GM21515 (cell line): ENCODE data around the gene KIF1A.
"Not testable (repeated sequence)": the region's sequence is repeated elsewhere in the genome, so short reads cannot be mapped to it uniquely, and the experiment has no call there.

Experiments used
- ATAC-seq: cut with Tn5 transposase; IDR thresholded peaks from one replicate; pipeline ENCODE4 v1.9.1; 2021; ENCODE audit not compliant: unreplicated experiment

Gene KIF1A

DNA sequence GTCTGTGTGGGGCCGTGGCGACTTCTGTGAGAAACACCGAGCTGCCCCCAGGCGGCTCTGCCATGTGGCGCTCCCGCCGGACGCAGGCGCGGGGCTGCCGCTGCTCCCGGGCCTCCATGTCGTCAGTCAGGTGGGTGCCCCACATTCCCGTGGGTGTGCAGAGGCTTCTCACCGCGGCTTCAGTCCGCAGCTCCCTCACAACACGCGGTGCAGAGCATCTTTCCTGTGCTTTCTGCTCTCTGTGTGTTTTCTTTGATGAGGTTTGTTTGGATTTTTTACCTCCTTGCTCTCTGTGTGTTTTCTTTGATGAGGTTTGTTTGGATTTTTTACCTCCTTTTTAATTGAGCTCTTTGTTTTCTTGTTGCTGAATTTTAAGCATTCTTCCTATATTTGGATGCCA lies 115.4 kb downstream of the KIF1A start:
- no peak for ATAC-seq

DNA sequence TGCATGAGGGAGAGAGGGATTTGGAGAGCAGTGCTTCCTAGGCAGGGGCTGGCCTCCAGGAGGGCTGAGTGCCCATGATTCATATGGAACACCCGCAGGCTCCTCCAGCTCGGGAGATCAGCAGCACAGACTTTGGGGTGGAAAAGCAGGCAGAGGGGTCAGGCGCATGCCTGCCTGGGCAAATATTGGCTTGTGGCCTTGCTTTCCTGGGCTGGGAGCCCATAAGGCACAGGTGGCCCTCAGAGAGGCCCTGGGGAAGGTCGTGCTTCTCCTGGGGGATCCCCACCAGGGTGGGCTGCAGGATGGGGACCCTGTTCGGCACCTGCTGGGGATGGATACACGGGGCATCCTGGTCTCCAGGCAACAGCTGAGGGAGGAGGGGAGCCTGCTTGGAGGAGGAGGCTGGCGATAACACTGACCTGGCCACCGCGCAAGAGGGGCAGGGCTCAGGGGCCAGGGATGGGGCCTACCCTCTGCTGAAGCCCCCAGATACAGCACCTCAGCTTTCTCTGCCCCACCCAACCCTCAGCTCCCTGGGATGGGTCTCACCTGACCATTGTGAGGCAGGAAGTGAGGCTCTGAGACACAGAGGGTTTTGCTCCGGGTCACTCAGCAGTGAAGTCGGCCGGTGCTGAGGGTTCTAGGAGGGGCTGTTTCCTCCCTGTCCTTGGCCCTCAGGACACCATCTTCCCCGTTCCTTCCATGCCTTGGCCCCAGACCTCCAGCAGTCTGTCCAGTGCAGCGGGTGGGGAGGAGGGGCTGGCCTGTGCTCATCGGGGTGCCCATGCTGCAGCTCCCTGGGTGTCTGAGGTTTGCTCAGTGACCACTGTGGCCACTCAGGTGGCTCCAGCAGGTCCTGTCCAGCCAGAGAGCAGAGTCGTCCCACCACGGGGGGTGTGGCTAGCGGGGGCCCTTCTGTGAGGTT lies 116.3 kb downstream of the KIF1A start:
- ATAC-seq, result no peak

DNA sequence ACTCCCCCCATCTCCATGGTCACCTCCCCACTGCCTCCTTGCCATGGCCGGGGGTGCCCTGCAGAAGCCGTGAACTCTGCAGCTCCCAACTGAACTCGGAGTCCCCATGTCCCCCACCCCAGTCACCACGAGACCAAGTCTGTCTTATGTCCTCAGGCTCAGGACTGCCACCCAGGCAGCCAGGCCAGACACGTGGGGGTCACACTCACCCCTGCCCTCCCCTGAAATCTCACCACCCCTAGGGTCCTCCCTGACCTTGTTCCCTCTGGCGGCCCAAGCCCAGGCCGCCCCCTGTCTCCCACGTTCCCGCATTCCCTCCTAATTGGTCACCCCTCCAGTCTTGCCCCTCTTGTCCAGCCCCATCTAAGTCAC lies 117.4 kb downstream of the KIF1A start:
- ATAC-seq, result no peak

DNA sequence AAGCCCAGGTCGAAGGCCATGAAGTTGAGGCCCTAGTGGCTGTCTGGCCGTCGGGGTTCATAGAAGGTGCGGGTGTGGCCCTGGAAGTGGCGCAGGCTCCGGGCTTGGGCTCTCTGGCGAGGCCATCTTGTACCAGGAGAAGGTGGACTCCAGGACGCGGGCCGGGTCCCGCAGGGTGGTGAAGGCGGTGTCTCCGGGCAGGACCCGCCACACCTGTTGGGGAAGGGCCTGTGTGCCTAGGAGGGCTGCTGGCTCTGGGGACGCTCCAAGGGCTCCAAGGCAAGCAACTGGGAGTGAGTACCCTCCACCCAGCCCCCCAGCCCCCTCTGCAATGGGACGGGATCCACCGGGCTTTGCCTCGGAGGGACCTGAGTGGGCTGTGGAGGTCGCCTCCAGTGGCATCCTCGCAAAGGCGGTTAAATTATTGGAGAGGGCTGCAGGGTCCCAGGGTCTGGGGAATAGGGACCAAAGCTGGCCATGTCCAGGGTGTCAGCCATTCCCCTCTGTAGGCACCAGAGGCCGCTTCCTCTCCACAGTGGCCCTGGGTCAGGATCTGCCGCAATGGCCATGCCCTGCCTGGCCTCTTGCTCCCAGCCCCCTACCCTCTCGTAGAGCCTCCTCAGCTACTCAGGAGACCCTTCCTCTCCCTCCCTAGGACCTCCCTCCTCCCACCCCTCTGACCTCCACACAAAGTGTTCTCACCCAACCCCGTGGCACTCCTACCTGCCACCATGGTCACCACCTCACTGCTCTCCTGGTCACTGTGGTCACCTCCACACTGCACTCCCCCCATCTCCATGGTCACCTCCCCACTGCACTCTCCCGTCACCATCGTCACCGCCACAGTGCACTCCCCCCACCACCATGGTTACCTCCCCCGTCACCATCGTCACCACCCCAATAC lies 118.0 kb downstream of the KIF1A start:
- no peak for ATAC-seq

DNA sequence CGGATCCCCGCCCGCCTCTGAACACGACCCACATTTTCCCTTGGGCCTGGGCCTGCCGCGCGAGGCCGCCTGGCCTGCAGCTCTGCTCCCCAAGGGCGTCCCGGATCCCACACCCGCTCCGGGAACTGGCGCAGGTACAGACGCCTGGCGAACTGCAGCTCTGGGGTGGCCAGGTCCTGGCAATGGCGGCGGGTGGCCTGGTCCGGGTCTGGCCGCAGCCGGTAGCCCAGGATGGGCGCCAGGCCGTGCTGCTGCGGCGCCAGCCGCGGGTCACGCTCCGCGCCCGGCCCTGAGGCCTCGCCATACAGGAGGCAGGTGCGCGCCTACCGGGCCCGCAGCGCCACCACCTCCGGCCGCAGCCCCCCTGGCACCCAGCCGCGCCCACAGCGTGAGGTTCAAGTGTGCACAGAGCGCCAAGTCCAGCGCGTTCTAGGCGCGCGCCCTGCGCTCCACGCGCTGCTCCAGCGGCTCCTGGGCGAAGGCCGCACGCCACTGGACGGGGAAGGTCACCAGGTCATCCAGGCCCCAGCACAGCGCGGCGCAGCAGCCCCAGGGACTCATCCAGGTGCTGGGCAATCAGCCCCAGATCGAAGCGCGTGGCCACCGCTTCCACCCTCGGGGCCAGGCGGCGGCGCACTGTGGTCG lies 118.8 kb downstream of the KIF1A start:
- no peak for ATAC-seq

DNA sequence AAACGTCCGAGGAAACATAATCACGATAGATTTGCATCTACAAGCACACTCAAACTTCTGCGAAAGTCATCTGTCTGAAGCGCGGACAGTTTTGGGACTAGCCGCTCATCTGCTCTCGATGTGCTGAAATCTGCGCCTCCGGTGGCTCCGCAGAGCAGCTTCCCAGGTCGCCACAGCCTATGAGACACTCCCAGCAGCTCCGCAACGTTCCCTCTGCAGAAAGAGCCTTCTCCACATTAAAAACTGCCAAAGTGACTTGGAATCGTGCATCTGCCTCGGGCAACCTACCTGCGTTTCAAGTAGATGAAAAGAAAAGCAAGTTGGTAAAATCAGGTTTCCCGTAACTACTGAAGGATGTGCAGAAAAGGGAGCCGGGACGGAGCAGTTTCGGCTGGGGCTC lies 119.4 kb downstream of the KIF1A start:
- ATAC-seq, result not testable (repeated sequence)

DNA sequence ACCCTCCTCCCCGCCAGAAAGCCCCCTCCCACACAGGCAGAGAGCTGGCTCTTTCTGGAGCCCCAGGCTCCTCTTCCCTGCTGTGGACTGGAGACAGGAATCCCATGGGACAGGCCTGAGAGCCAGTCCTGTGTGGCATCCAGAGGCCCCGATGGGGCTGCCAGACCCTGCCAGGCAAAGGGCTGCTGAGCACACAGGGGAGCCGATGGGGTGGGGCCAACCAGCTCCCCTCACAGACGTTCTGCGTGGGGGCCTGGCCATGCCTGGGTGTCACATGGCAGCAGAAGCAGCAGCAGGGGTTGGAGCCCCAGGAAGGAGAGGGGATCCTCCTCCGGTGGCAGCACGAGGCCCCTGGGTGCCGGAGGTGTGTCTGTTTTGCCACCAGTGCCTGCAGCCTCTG lies 120.2 kb downstream of the KIF1A start:
- not testable (repeated sequence) for ATAC-seq

DNA sequence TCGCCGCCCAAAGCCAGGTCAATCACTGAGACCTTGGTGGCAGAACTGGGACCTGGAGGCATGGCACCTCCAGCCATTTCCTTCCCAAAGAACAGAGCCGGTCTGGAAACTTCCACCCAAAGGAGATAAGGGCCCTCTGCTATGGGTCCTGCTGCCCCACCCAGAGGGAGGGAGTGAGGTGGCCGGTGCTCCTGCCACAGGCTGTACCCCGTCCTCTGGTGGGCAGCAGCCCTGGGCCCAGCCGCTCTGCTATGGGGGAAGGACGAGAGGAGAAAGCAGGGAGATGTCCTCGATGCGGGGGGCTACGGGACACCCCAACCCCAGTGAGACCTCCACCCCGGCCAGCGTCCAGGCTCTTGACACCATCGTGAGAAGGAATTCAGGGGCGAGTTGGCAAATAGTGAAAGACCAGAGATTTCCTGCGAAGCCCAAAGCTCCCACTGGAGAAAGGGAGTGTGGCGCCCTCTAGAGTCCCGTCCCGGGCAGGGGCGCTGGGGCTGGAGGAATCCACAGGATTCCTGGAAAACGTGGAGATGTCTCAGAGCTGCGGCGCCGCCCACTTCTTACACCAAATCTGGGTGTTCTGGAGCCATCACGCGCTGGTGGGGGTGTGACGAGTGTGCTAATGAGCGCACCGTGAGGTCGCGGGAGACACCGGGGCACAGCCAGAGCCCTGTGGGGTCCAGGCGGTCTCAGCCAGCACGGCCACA lies 121.0 kb downstream of the KIF1A start:
- ATAC-seq, result not testable (repeated sequence)

DNA sequence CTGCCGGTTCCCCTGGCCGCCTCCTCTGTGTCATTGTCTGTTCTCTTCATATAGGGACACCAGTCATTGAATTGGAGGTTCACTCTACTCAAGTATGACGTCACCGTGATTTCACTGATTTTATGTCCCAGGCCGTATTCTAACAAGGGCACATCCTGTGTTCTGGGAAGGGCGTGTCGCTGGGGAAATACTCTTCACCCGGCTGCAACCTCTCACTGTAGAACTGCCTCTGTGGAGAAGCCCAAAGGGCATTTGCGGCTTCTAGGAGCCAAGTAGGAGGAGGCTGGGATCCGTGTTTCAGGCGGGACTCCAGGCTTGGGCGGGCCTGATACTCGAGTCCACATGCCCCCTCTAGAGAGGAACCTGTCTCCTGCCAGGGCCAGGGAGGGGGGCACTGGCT lies 123.5 kb downstream of the KIF1A start:
- not testable (repeated sequence) for ATAC-seq

DNA sequence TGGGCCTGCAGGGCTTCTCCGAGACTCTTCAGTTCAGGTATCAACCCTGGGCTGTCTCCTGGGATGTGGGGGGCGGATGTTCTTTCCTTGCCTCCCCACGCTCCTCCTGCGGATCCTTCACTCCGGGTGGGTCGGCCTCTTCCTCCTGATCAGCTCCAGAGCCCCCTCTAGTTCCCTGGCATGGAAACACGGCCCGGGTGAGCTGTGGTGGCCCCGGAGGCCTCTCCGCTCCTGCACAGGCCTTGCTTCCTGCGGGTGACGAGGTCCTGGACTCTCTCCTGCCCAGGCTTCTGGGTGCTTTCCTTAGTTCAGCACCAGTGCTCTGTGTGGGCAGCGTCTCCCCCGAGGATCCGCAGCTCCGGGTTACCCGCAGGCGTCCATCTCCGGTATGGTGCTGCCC lies 124.4 kb downstream of the KIF1A start:
- not testable (repeated sequence) for ATAC-seq

DNA sequence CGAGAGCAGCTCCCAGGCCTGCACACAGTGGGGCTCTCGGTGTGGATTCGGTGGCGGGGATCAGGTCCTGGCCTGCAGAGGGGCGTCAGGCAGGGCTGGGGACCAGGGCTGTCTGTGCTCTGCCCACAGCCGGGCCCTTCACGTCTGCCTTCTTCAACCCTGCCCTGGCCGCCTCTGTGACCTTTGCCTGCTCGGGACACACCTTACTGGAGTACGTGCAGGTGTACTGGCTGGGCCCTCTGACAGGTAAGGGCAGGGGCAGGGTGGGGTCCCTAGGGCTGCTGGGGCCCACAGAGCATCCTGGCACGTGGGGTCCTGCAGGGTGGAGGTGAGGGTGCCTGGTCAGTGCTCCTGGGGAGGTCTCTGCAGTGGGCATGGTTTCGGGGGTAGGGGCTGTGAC lies 125.7 kb downstream of the KIF1A start:
- ATAC-seq, result not testable (repeated sequence)

DNA sequence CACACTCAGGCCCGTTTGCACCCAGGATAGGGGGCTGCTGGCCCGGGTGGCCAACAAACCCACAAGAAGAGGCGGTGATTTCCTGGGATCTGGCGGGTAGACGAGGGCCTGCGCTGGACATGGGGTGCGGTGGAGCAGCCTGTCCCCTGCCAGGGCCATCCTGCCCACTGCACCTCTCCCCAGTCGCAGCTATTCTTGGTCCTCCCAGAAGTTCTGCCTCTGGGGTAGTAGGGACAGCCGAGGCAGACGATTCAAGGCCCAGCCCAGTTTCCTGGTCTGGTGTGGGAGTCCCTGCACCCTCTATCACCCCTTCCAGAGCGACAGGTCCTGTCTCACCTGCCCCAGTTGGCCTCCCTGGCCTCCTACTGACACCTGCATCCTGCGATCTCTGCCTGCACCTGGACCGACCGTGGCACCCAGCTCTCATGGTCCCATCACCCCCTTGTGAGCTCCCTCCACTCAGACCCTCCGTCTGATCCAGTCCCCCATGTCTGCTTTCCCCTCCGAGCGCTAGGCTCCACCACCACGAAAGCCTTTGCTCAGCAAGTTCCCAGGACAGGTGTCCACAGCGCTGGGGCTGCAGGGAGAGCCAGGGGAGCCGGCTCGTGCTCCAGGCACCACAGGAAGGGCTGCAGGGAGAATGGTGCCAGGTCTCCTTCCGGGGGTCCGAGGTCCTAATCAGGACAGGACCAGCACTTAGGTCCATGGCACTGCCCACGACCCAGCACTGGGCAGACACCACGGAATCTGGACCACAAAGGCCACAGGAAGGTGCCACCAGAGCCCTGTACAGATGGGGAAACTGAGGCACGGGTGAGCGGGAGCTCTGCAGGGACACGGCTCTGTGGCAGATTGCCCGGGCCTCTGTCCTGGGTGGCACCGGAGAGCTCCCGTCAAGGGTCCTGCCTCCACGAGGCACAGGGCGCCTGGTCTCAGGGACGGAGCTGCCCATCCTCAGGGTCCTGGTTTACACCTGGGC lies 127.1 kb downstream of the KIF1A start:
- ATAC-seq, result not testable (repeated sequence)

DNA sequence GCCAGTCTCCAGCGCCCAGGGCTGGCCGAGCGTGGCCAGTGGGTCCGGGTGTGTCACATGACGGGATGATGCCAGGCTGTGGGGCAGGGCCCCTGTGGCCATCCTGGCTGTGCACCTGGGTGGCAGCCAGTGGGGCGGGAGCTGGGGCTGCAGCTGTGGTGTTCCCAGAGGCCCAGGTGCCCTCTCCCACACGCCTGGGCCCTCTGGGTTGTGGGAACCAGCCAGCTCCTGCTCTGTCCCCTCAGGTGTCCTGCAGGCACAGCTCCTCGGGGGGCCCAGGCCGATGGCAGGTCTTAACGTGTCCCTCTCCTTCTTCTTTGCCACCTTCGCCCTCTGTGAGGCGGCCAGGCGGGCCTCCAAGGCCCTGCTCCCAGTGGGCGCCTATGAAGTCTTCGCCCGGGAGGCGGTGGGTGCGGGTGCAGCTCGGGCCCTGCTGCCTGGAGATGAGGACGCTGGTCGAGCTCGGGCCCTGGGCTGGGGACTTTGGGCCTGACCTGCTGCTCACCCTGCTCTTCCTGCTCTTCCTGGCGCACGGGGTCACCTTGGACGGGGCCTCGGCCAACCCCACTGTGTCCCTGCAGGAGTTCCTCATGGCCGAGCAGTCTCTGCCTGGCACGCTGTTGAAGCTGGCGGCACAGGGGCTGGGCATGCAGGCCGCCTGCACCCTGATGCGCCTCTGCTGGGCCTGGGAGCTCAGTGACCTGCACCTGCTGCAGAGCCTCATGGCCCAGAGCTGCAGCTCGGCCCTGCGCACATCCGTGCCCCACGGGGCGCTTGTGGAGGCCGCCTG lies 128.2 kb downstream of the KIF1A start, which contains the start of gene AQP12A:
TSS of gene AQP12A (plus strand) at position 236 of the 790 bp plus-strand sequence. CDS start at position 284, 48 bp downstream.
- not testable (repeated sequence) for ATAC-seq

DNA sequence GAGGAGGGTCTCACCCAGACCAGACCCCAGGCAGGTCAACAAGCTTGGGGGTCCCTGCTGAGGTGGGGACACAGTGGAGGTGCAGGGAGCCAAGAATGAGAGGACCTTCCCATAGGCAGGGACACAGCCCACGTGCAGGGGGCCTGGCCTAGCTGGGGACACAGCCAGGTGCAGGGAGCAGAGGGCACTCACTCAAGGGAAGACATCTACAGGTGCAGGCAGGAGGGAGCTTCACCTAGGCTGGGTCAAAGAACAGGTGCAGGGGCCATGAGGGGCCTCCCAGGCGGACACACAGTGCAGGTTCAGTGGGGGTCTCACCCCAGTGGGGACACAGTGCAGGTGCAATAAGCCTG lies 129.0 kb downstream of the KIF1A start:
- not testable (repeated sequence) for ATAC-seq

DNA sequence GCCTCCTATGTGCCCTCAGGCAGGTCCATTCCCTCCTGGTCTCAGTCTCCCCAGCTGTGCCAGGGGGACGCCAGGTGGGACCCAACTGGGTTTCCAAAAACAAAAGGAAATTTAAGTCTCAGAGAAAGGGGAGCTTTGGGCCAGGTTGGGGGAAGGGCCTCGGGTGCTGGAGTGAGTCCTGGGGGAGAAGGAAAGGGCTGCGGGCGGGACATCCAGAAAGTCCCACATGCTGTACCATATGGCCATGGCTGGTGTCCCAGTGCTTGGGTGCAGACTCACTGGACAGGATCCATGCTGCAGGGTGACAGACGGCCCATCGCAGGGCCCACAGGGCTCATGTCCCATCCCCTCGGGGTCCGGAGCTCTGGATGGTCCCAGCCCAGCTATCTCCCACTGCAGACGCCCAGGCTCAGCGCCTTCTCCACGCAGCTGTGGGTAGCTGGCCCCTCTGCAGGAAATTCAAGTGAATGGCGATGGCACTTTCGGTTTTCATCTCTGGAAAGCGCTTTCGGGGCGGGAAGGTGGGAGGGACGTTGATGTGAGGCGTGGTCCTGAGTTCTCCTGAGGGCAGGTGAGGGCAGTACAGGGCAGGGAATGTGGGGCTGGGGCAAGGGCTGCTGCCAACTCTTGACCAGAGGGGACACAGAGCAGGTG lies 129.5 kb downstream of the KIF1A start:
- ATAC-seq, result not testable (repeated sequence)

DNA sequence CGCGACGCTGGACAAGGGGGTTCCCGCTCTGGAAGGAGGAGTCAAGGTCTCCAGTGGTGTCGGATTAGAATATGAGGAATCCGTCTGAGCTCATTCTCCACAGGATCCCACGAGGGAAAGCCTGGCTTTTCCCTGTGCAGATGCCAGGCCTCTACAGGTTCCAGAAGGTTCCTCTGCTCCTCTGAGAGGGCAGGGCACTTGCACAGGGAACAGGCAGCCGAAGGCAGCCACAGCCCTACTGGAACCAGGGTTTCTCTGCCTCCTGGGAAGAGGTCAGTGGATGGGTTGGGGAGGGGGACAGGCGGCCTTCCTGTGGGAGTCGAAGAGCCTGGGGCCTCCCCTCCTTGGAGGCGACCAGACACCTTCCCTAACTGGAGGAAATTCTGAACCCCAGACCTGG lies 130.0 kb downstream of the KIF1A start:
- ATAC-seq, result no peak

DNA sequence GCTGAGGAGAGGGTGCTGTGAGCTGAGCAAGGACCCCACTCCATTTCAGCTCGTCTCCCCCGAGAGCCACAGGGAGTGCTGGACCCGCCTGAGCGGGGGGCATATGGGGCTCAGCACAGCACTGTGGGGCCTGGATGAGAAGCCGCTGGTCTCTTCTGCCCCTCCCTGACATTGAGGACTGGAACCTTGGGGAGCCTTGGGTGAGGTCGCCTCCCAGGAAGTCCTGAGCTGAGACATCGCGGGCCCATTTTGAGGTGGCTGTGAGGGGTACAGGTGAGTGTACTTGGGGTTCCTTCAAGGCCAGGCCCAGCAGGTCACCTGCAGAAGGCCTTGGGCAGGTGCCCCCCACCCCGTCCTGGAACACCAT lies 131.5 kb downstream of the KIF1A start:
- no peak for ATAC-seq
